ENCODE results near the gene WIPF3. TPM values are rescaled to one million over a fixed set of nuclear protein-coding genes. Genes with fewer than 3 reads are reported as not detected.

WIPF3 gene
- polyA plus RNA-seq, 3 donors: 4.8 to 7.6 (median 5.8) TPM

GRCh38 chr7:29806995-29807841 is 910 bp downstream of the WIPF3 start:
- DNase-seq: no peak

GRCh38 chr7:29808075-29808801 is 1.9 kb downstream of the WIPF3 start:
- DNase-seq: no peak

GRCh38 chr7:29809533-29810155 is 3.3 kb downstream of the WIPF3 start:
- no peak for DNase-seq

GRCh38 chr7:29810297-29810696 is 4.0 kb downstream of the WIPF3 start:
- no peak for DNase-seq

- no peak for DNase-seq
Measured at GRCh38 chr7:29810813-29811482, 4.6 kb downstream of the WIPF3 start.

GRCh38 chr7:29811586-29811985 is 5.3 kb downstream of the WIPF3 start:
- DNase-seq: no peak

- DNase-seq: no peak
Measured at GRCh38 chr7:29812185-29812876, 6.0 kb downstream of the WIPF3 start.

GRCh38 chr7:29815181-29816105 is 9.1 kb downstream of the WIPF3 start:
- no peak for DNase-seq

GRCh38 chr7:29818308-29818707 is 12.0 kb downstream of the WIPF3 start:
- no peak for DNase-seq

GRCh38 chr7:29825775-29826529 is 19.6 kb downstream of the WIPF3 start:
- no peak for DNase-seq

GRCh38 chr7:29826530-29826822 is 20.2 kb downstream of the WIPF3 start:
- no peak for DNase-seq

- DNase-seq: no peak
Measured at GRCh38 chr7:29826904-29827303, 20.6 kb downstream of the WIPF3 start.

GRCh38 chr7:29831705-29832104 is 25.4 kb downstream of the WIPF3 start:
- no peak for DNase-seq

- DNase-seq: no peak
Measured at GRCh38 chr7:29833929-29834328, 27.6 kb downstream of the WIPF3 start.

GRCh38 chr7:29835718-29836117 is 29.4 kb downstream of the WIPF3 start:
- DNase-seq: no peak

- DNase-seq: no peak
Measured at GRCh38 chr7:29839302-29839701, 33.0 kb downstream of the WIPF3 start.

- DNase-seq: no peak
Measured at GRCh38 chr7:29839921-29840320, 33.6 kb downstream of the WIPF3 start.

GRCh38 chr7:29840701-29841100 is 34.4 kb downstream of the WIPF3 start:
- no peak for DNase-seq

GRCh38 chr7:29841926-29842701 is 35.8 kb downstream of the WIPF3 start:
- DNase-seq: no peak
